Mammary epithelial cell (primary cell): ENCODE results near the gene HPSE2.

Experiments used
- CTCF ChIP-seq, 2 donors: IDR thresholded peaks in 1 of 2; conservative IDR thresholded peaks in 1 of 2; 2 replicates each; pipeline ENCODE4 v1.5.1; 2011 to 2012; ENCODE audit warnings: inconsistent platforms in 2 of 2, low read length in 2 of 2, mild to moderate bottlenecking in 2 of 2, control low read depth in 1 of 2, low read depth in 1 of 2; ENCODE audit not compliant: insufficient read depth in 1 of 2; ENCODE audit errors: extremely low read depth in 1 of 2
- EZH2 ChIP-seq: IDR thresholded peaks from 2 replicates; pipeline ENCODE4 v1.6.1; 2012; ENCODE audit warnings: low read length, inconsistent platforms, borderline replicate concordance

DNA sequence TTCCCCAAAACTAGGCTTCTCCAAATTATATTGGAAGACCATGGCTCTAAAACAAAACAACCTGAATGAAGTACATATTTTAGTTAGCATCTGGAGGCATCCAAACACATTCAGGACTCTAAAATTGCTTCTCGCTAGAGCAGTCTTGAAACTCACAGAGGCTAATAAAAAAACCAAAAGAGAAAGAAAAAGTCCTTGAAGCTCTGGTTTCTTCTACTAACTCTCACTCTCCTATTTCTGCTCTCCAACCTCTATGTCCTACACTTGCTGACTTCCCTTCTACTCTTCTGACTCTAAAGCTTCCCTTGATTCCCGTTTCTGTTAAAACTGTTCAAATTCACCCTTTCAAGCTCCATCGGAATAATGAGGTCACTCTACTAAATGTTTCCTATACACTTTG is 418.3 kb downstream of the HPSE2 start:
- TF ChIP-seq CTCF (conservative IDR thresholded peaks at IDR 0.05 in 1 of 2, IDR thresholded peaks at IDR 0.05 in 1 of 2; ENCODE audit: extremely low read depth in 1 of 2, insufficient read depth in 1 of 2, low read depth in 1 of 2, low read length in 2 of 2), result no peak
- no peak for TF ChIP-seq EZH2
